RCC 7860 (cell line): ENCODE data around the gene VPS35.
"Not testable (repeated sequence)": the region's sequence is repeated elsewhere in the genome, so short reads cannot be mapped to it uniquely, and the experiment has no call there.

ENCODE experiments used
- DNase-seq: peaks from one replicate; pipeline ENCODE4 v3.0.0-alpha.2; 2015; ENCODE audit warnings: low spot score
- FAIRE-seq: peaks from 2 replicates; lab custom pipeline; 2012; peaks lifted over from hg19 to GRCh38; lab: Jason Lieb, UNC

The VPS35 gene

GRCh38 chr16:46713634-46714033, 24.7 kb upstream of the VPS35 start:
- DNase-seq: no peak
- no peak for FAIRE-seq

GRCh38 chr16:46712911-46713310, 23.9 kb upstream of the VPS35 start:
- DNase-seq (no peak), FAIRE-seq (no peak)

- FAIRE-seq (no peak), DNase-seq (no peak)
Observed at GRCh38 chr16:46711106-46712058, 22.4 kb upstream of the VPS35 start.

- FAIRE-seq (no peak), DNase-seq (no peak)
Observed at GRCh38 chr16:46709469-46710005, 20.6 kb upstream of the VPS35 start.

- FAIRE-seq (no peak), DNase-seq (no peak)
Observed at GRCh38 chr16:46706642-46707041, 17.7 kb upstream of the VPS35 start.

GRCh38 chr16:46702030-46702429, 13.1 kb upstream of the VPS35 start:
- DNase-seq: no peak
- FAIRE-seq: no peak

GRCh38 chr16:46701615-46702014, 12.6 kb upstream of the VPS35 start:
- FAIRE-seq (no peak), DNase-seq (no peak)

GRCh38 chr16:46700048-46700447, 11.1 kb upstream of the VPS35 start:
- no peak for DNase-seq
- no peak for FAIRE-seq

GRCh38 chr16:46696957-46697356, 8.0 kb upstream of the VPS35 start:
- no peak for FAIRE-seq
- no peak for DNase-seq

GRCh38 chr16:46695937-46696336, 7.0 kb upstream of the VPS35 start:
- FAIRE-seq (no peak), DNase-seq (no peak)

- FAIRE-seq (no peak), DNase-seq (no peak)
Observed at GRCh38 chr16:46693598-46693997, 4.6 kb upstream of the VPS35 start.

- no peak for DNase-seq
- no peak for FAIRE-seq
Observed at GRCh38 chr16:46691726-46692125, 2.7 kb upstream of the VPS35 start.

GRCh38 chr16:46690281-46691178, 1.6 kb upstream of the VPS35 start:
- DNase-seq (no peak), FAIRE-seq (no peak)

- peak; percentile 56 for FAIRE-seq
Observed at GRCh38 chr16:46689365-46690280, 645 bp upstream of the VPS35 start, which contains the start of gene ORC6. Gene ORC6 (plus strand): TSS chr16:46689659. CDS start chr16:46689706, 47 bp downstream.

GRCh38 chr16:46688101-46688653, 801 bp downstream of the VPS35 start:
- no peak for FAIRE-seq
- no peak for DNase-seq

More at GRCh38 chr16:46689365-46690280, 645 bp upstream of the VPS35 start, which contains the start of gene ORC6:
- DNase-seq: peak; percentile 88

GRCh38 chr16:46687486-46687885, 1.5 kb downstream of the VPS35 start:
- DNase-seq: no peak
- no peak for FAIRE-seq

- FAIRE-seq: no peak
- DNase-seq: no peak
Observed at GRCh38 chr16:46686815-46687473, 2.0 kb downstream of the VPS35 start.

GRCh38 chr16:46681867-46682266, 7.1 kb downstream of the VPS35 start:
- not testable (repeated sequence) for FAIRE-seq

GRCh38 chr16:46677943-46678342, 11.0 kb downstream of the VPS35 start:
- not testable (repeated sequence) for FAIRE-seq, DNase-seq

More at GRCh38 chr16:46681867-46682266, 7.1 kb downstream of the VPS35 start:
- DNase-seq: not testable (repeated sequence)
